Suprapubic skin (tissue), 4 donors: Measurements from ENCODE around the gene WNT9B. TPM values are rescaled to one million over a fixed set of nuclear protein-coding genes. Genes with fewer than 3 reads are reported as not detected.

Source experiments
- DNase-seq, 2 donors: peaks; one replicate each; pipeline ENCODE4 v3.0.0-alpha.2; 2019; ENCODE audit warnings: low spot score in 2 of 2
- H3K27ac ChIP-seq: fragments of 200-600 bp; sonication (generic); one replicate; pipeline ENCODE4 v1.5.1; 2019
- H3K27me3 ChIP-seq: fragments of 200-600 bp; sonication (generic); one replicate; pipeline ENCODE4 v1.5.1; 2019
- H3K36me3 ChIP-seq: fragments of 200-600 bp; sonication (generic); one replicate; pipeline ENCODE4 v1.5.1; 2019
- H3K4me1 ChIP-seq: fragments of 200-600 bp; sonication (generic); one replicate; pipeline ENCODE4 v1.5.1; 2019
- H3K4me3 ChIP-seq: fragments of 200-600 bp; sonication (generic); one replicate; pipeline ENCODE4 v1.5.1; 2019; ENCODE audit warnings: mild to moderate bottlenecking
- H3K9me3 ChIP-seq: fragments of 200-600 bp; sonication (generic); one replicate; pipeline ENCODE4 v1.5.1; 2019
- CTCF ChIP-seq, 2 donors: fragments of 200-600 bp in 1 of 2; fragments of 450-650 bp in 1 of 2; sonication (generic) in 1 of 2; IDR thresholded peaks; one replicate each; pipeline ENCODE4 v1.5.1; 2016 to 2019; ENCODE audit warnings: antibody characterized with exemption in 2 of 2, mild to moderate bottlenecking in 1 of 2, moderate library complexity in 1 of 2
- EP300 ChIP-seq: sonication (generic); formaldehyde crosslinking; IDR thresholded peaks from one replicate; pipeline ENCODE4 v1.6.1; 2017; ENCODE audit warnings: antibody characterized with exemption
- POLR2A ChIP-seq, 2 donors: fragments of 450-650 bp; IDR thresholded peaks; one replicate each; pipeline ENCODE4 v1.6.1; 2017; ENCODE audit warnings: antibody characterized with exemption in 2 of 2, mild to moderate bottlenecking in 2 of 2, moderate library complexity in 2 of 2
- POLR2AphosphoS5 ChIP-seq, 3 donors: sonication (generic); formaldehyde crosslinking; IDR thresholded peaks; one replicate each; pipeline ENCODE4 v1.6.1; 2017; ENCODE audit warnings: antibody characterized with exemption in 3 of 3
- WGBS: methylation state at CpG from one replicate; pipeline ENCODE4 v1.1.5; 2018; 5-methylcytosine and 5-hydroxymethylcytosine counted together
- total RNA-seq, 4 donors: library from RNA; depleted of rRNA; stranded (reverse); fragments of >200 nt; gene quantifications; one replicate each; pipeline ENCODE4 v1.1.0, GENCODE V29; 2016

WNT9B gene
- total RNA-seq, 4 donors from 2014 or later, result 3.6 to 8.3 (median 4.5) TPM

DNA sequence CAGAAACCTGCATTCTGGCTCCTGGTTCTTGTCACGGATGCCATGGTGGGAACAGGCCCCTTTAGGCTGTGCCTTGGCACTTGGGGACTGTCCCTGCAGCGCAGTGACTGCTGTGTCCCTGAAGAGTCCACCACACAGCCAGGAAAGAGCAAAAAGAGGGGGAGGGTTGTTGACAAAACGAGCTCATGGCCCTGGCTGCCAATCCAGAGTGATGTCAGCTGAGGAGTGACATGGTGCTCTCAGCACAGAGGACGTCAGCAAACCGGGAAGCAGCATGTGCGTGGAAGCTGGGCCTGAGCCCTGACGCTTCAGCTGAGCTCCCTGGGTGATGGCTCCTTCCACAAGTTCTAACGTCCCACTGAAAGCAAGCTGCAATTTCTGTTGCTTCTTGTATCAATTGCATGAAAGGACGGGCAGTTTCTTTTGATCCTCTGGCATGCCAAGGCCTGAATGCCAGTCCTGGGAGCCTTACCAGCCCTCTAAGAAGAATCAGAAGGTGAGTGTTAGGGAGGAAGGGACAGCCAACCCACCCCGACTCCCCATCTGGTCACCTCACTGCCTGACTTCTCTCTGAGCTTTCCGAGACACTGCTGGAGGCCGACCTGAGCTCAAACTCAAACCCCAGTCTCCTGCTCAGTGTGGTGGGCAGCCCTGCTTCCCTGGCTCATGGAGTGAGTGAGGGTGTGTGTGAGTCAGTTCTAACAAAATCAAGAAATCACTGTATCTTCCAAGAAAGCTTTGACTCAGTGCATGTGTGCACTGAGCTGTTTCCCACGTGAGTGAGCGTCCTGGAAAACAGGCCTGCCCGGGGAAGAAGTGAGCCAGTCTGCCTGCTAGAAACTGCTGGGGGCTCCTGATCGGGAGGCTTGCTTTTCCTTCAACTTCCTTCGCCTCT, 18.2 kb upstream of the WNT9B start:
- H3K9me3 ChIP-seq, result no peaks in the 10 kb centered on the region
- WGBS, result 33% methylated on average over 12 of the region's 17 CpGs
- peaks cover 3% of the 10 kb centered on the region for H3K27me3 ChIP-seq
- DNase-seq, result no peak
- TF ChIP-seq POLR2AphosphoS5 (IDR thresholded peaks at IDR 0.05), result no peak
- no peak for TF ChIP-seq CTCF (IDR thresholded peaks at IDR 0.05)
- no peak for TF ChIP-seq POLR2A (IDR thresholded peaks at IDR 0.05)
- TF ChIP-seq EP300, result no peak
- H3K4me3 ChIP-seq, result no peak overlapping the region
- H3K36me3 ChIP-seq, result no peaks in the 10 kb centered on the region
- peaks cover 7% of the 10 kb centered on the region for H3K4me1 ChIP-seq
- H3K27ac ChIP-seq, result peak overlapping the region; percentile 32

- no peak for TF ChIP-seq POLR2AphosphoS5 (IDR thresholded peaks at IDR 0.05)
- no peak for TF ChIP-seq CTCF (IDR thresholded peaks at IDR 0.05)
- no peak for TF ChIP-seq POLR2A (IDR thresholded peaks at IDR 0.05)
- Histone ChIP-seq H3K27ac (no peak overlapping the region), H3K9me3 (no peaks in the 10 kb centered on the region), H3K4me3 (no peak overlapping the region), H3K4me1 (peaks cover 7% of the 10 kb centered on the region), H3K27me3 (peaks cover 3% of the 10 kb centered on the region), H3K36me3 (no peaks in the 10 kb centered on the region)
- no peak for DNase-seq
- WGBS, result 88% methylated on average over 2 of the region's 2 CpGs
Observed at GRCh38 chr17:46833840-46834208, 17.6 kb upstream of the WNT9B start.

GRCh38 chr17:46834846-46835245, 16.5 kb upstream of the WNT9B start:
- WGBS, result 99% methylated on average over 3 of the region's 3 CpGs
- Histone ChIP-seq H3K4me3 (no peak overlapping the region), H3K9me3 (no peaks in the 10 kb centered on the region), H3K36me3 (no peaks in the 10 kb centered on the region), H3K27ac (no peak overlapping the region), H3K4me1 (peaks cover 7% of the 10 kb centered on the region), H3K27me3 (peaks cover 3% of the 10 kb centered on the region)
- DNase-seq, result no peak
- no peak for TF ChIP-seq POLR2A (IDR thresholded peaks at IDR 0.05)
- no peak for TF ChIP-seq EP300
- no peak for TF ChIP-seq CTCF (IDR thresholded peaks at IDR 0.05)

DNA sequence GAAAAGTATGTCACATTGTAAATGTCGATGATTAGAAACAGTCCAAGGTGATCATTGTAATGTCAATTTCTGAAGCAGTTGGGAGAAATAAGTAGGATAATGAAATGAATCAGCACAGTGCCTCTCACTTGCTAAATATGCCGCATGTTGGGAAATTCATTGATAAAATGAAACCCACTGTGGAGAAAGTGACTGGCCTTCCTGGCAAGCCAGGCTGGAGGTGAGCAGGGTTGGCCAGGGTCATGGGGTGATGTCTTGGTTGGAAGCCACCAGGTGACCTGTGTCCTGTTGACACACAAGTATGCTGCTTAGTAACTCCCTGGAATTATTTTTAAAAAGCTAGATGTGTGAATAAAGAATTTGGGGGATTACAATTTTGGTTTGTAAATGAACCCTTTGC, 14.9 kb upstream of the WNT9B start:
- no peak for DNase-seq
- no peaks in the 10 kb centered on the region for H3K36me3 ChIP-seq
- no peak overlapping the region for H3K27ac ChIP-seq
- 70% methylated on average over 2 of the region's 2 CpGs for WGBS
- H3K4me3 ChIP-seq, result no peak overlapping the region
- TF ChIP-seq POLR2A (IDR thresholded peaks at IDR 0.05), result no peak
- TF ChIP-seq EP300, result no peak
- TF ChIP-seq POLR2AphosphoS5 (IDR thresholded peaks at IDR 0.05), result no peak
- no peak for TF ChIP-seq CTCF (IDR thresholded peaks at IDR 0.05)
- H3K27me3 ChIP-seq, result peaks cover 11% of the 10 kb centered on the region
- H3K9me3 ChIP-seq, result no peaks in the 10 kb centered on the region
- H3K4me1 ChIP-seq, result peaks cover 7% of the 10 kb centered on the region

- Histone ChIP-seq H3K36me3 (no peaks in the 10 kb centered on the region), H3K27me3 (peaks cover 18% of the 10 kb centered on the region), H3K27ac (no peak overlapping the region), H3K9me3 (no peaks in the 10 kb centered on the region), H3K4me1 (peaks cover 11% of the 10 kb centered on the region), H3K4me3 (no peak overlapping the region)
- TF ChIP-seq EP300 (no peak), POLR2AphosphoS5 (IDR thresholded peaks at IDR 0.05) (no peak), POLR2A (IDR thresholded peaks at IDR 0.05) (no peak), CTCF (IDR thresholded peaks at IDR 0.05) (no peak)
- DNase-seq, result no peak
- 87% methylated on average over 4 of the region's 4 CpGs for WGBS
Observed at GRCh38 chr17:46837521-46837920, 13.9 kb upstream of the WNT9B start.
